Measurements from ENCODE around the gene ITGA11. TPM values are rescaled to one million over a fixed set of nuclear protein-coding genes. Genes with fewer than 3 reads are reported as not detected.

The ITGA11 gene
- total and polyA plus RNA-seq, 10 donors = 0.27 to 17.2 (median 5.8) TPM

DNA sequence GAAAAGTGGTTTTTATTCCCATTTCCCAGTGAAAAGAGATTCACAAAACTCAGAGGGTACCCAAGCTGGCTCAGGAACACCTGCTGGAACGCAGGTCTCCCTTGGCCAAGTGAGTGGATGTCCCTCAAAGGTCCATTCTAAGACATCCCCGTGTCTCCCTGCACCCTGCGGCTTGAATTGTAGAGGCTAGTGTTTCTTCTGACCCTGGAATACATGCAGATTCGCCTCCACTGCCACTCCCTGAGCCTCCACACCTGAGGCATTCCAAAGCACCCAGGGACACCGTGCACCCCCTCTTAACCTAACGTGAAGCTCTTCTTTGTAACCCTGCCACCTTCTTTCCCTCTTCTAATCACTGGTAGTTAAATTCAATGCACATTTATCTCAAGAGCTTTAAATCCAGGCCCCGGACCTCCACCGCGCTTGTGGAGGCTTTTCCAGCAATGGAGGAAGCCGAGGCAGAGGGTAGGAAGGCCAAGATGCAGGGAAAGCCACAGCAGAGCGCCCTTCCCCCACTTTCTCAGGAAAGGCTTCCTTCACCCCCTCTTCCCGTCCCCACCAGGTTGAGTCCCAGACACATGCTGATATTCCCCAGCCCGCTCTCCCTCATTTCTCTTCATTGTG, 590 bp upstream of the ITGA11 start:
- no peaks in the 10 kb centered on the region for H3K9me3 ChIP-seq
- intact Hi-C loops (cut with DNase I; ENCODE audit: low total_unique reads) = no loop called here
- no peak for DNase-seq
- no peaks in the 10 kb centered on the region for H3K36me3 ChIP-seq
- peaks cover 0 to 87% (median 27%) of the 10 kb centered on the region in 7 donors for H3K27me3 ChIP-seq (replicated peaks in 1 of 7)
- WGBS, 5 donors = 56 to 64% (median 61%) methylated on average over 13 of the region's 13 CpGs
- peak overlapping the region in 5 of 8 donors; percentile 28 to 67 (median 39) for H3K4me3 ChIP-seq
- no peak overlapping the region for H3K27ac ChIP-seq
- H3K4me1 ChIP-seq = peaks cover 0 to 26% (median 15%) of the 10 kb centered on the region in 6 donors
- no peak for TF ChIP-seq POLR2A (IDR thresholded peaks at IDR 0.05)
- TF ChIP-seq POLR2AphosphoS5 (IDR thresholded peaks at IDR 0.05) = no peak

GRCh38 chr15:68431037-68431791, 749 bp downstream of the ITGA11 start:
- intact Hi-C loops (cut with DNase I; ENCODE audit: low total_unique reads) = no loop called here

GRCh38 chr15:68430471-68431036, 1.4 kb downstream of the ITGA11 start:
- DNase-seq = no peak
- H3K27ac ChIP-seq = peak overlapping the region in 2 of 8 donors; percentile 61 to 62
- H3K4me3 ChIP-seq = peak overlapping the region in 5 of 8 donors; percentile 28 to 67 (median 39)

More at GRCh38 chr15:68431037-68431791, 749 bp downstream of the ITGA11 start:
- no peak for DNase-seq
- peak overlapping the region in 6 of 8 donors; percentile 31 to 62 (median 41) for H3K27ac ChIP-seq
- peaks cover 0 to 26% (median 17%) of the 10 kb centered on the region in 6 donors for H3K4me1 ChIP-seq
- no peaks in the 10 kb centered on the region for H3K9me3 ChIP-seq
- H3K36me3 ChIP-seq = no peaks in the 10 kb centered on the region
- 1 to 9% (median 6%) methylated on average over 17 to 69 of the region's 69 CpGs for WGBS, 5 donors
- H3K27me3 ChIP-seq (replicated peaks in 1 of 7) = peaks cover 0 to 73% (median 27%) of the 10 kb centered on the region in 7 donors
- peak overlapping the region; percentile 18 to 67 (median 38) for H3K4me3 ChIP-seq
- TF ChIP-seq CTCF (IDR thresholded peaks at IDR 0.05 in 8 of 11, conservative IDR thresholded peaks at IDR 0.05 in 3 of 11) (no peak), POLR2A (IDR thresholded peaks at IDR 0.05) (no peak), POLR2AphosphoS5 (IDR thresholded peaks at IDR 0.05) (peak in 2 of 3 donors; percentile 27 to 45)

More at GRCh38 chr15:68430471-68431036, 1.4 kb downstream of the ITGA11 start:
- Histone ChIP-seq H3K27me3 (replicated peaks in 1 of 7) (peaks cover 0 to 67% (median 27%) of the 10 kb centered on the region in 7 donors), H3K4me1 (peaks cover 0 to 26% (median 17%) of the 10 kb centered on the region in 6 donors), H3K9me3 (no peaks in the 10 kb centered on the region), H3K36me3 (no peaks in the 10 kb centered on the region)
- TF ChIP-seq CTCF (IDR thresholded peaks at IDR 0.05 in 8 of 11, conservative IDR thresholded peaks at IDR 0.05 in 3 of 11) = no peak
- TF ChIP-seq POLR2AphosphoS5 (IDR thresholded peaks at IDR 0.05) = no peak
- intact Hi-C loops (cut with DNase I; ENCODE audit: low total_unique reads) = no loop called here
- WGBS, 5 donors = 66 to 82% (median 75%) methylated on average over 6 to 12 of the region's 12 CpGs

All from spleen (tissue), 11 donors.